SK-N-SH treated with all-trans-retinoic acid at 6 μM for 48 hours (cell line): Measurements from ENCODE around the gene IFNG-AS1.

Experiments
- ARNTL ChIP-seq: fragments of 450-650 bp; formaldehyde crosslinking; IDR thresholded peaks from 2 replicates; pipeline ENCODE4 v1.5.0; 2020; ENCODE audit warnings: low read depth, mild to moderate bottlenecking, moderate library complexity, borderline replicate concordance
- RARB ChIP-seq: fragments of 250-450 bp; sonication (Bioruptor Pico); IDR thresholded peaks from 2 replicates; pipeline ENCODE4 v1.8.0; 2021; ENCODE audit warnings: mild to moderate bottlenecking, moderate library complexity
- ZFP30 ChIP-seq: fragments of 450-650 bp; formaldehyde crosslinking; IDR thresholded peaks from 2 replicates; pipeline ENCODE4 v1.5.0; 2022; ENCODE audit warnings: mild to moderate bottlenecking, moderate library complexity

DNA sequence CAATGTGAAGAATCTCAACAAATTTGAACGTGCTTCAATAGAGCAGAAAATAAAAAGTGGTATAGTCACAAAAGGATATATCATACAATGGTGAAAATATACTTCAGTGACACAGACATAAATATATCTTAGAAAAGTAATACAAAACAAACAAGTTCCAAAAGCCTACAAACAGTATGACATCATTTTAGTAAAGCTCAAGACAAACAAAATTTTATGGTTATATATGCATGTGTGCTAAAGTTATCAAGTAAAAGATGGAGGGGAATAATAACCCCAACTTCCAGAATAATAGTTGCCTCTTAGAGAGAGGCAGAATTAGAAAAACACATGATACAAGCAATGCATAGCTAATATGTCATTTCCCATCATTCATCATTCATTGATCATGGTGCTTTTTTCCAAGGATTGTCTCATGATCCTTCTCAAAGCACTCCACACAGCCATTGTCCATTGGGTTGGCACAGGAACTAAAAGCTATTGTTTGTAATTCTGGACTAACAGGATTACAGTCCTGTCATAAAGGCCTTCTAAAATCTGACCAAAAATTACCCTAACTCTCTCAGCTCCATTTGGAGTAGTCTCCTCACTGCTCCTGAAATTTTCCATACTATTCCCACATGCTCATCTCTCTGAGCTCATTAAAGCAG lies 59.5 kb downstream of the IFNG-AS1 start:
- no peak for TF ChIP-seq ZFP30 (CRISPR knock-in tag)
- TF ChIP-seq ARNTL (CRISPR knock-in tag): no peak
- TF ChIP-seq RARB (CRISPR knock-in tag): no peak
